Right lobe of liver (tissue), 4 donors: ENCODE data around the gene ITGB3.

ENCODE experiments used
- POLR2A ChIP-seq: fragments of 450-650 bp; IDR thresholded peaks from one replicate; pipeline ENCODE4 v1.6.1; 2017; ENCODE audit warnings: antibody characterized with exemption, mild to moderate bottlenecking
- TF ChIP-seq, protein P1 (sequence below), 4 donors: fragments of 200-600 bp in 3 of 4; fragments of 450-650 bp in 1 of 4; IDR thresholded peaks; one replicate each; pipeline versions ENCODE4 v1.5.1 to v1.8.0; 2016 to 2022; ENCODE audit warnings: antibody characterized with exemption in 4 of 4, mild to moderate bottlenecking in 2 of 4
- donor health status: DM: no; HTN: no; CAD: no.
- donor health status: DM: no; HTN: no; CAD: no.
- donor health status: DM: no; HTN: yes; CAD: no.

DNA sequence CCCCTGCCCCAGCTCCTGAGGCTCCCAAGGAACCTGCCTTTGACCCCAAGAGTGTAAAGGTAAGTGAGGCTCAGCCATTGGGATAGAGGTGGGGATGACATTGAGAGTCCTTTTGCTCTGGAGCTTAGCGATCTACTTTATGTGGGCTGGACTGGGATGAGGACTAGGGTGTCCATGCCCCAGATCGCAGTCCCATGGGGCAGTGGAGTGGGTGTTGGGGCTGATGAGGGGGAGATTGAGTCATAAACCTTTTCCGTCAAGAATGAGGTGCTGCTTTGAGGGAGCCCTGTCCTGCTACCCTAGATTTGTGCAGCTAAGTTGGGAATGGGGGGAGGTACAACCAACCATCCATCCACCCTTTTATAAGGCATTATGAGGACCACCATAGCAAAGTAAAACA, 44.1 kb upstream of the ITGB3 start:
- TF ChIP-seq, protein P1, sequence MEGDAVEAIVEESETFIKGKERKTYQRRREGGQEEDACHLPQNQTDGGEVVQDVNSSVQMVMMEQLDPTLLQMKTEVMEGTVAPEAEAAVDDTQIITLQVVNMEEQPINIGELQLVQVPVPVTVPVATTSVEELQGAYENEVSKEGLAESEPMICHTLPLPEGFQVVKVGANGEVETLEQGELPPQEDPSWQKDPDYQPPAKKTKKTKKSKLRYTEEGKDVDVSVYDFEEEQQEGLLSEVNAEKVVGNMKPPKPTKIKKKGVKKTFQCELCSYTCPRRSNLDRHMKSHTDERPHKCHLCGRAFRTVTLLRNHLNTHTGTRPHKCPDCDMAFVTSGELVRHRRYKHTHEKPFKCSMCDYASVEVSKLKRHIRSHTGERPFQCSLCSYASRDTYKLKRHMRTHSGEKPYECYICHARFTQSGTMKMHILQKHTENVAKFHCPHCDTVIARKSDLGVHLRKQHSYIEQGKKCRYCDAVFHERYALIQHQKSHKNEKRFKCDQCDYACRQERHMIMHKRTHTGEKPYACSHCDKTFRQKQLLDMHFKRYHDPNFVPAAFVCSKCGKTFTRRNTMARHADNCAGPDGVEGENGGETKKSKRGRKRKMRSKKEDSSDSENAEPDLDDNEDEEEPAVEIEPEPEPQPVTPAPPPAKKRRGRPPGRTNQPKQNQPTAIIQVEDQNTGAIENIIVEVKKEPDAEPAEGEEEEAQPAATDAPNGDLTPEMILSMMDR (IDR thresholded peaks at IDR 0.05): no peak
- TF ChIP-seq POLR2A: no peak
